GM18867 (cell line): ENCODE results near the gene ATXN1.
"Not testable (repeated sequence)": the region's sequence is repeated elsewhere in the genome, so short reads cannot be mapped to it uniquely, and the experiment has no call there.

ENCODE experiments used
- ATAC-seq: cut with Tn5 transposase; IDR thresholded peaks from one replicate; pipeline ENCODE4 v1.9.1; 2021; ENCODE audit warnings: mild to moderate bottlenecking, moderate library complexity; ENCODE audit not compliant: unreplicated experiment

ATXN1 gene

GRCh38 chr6:16760516-16761470, at the start of gene ATXN1:
TSS of gene ATXN1 (minus strand) at chr6:16761460.
- ATAC-seq, result peak; percentile 1

- ATAC-seq, result peak; percentile 73
Measured at GRCh38 chr6:16810411-16810810, 49.2 kb upstream of the ATXN1 start.

- no peak for ATAC-seq
Measured at GRCh38 chr6:16809753-16810358, 48.6 kb upstream of the ATXN1 start.

- no peak for ATAC-seq
Measured at GRCh38 chr6:16807956-16808355, 46.7 kb upstream of the ATXN1 start.

- ATAC-seq, result no peak
Measured at GRCh38 chr6:16806363-16806762, 45.1 kb upstream of the ATXN1 start.

GRCh38 chr6:16805243-16805950, 44.1 kb upstream of the ATXN1 start:
- ATAC-seq, result no peak

- ATAC-seq, result no peak
Measured at GRCh38 chr6:16804546-16805242, 43.4 kb upstream of the ATXN1 start.

GRCh38 chr6:16803294-16804200, 42.3 kb upstream of the ATXN1 start:
- no peak for ATAC-seq

GRCh38 chr6:16802071-16802470, 40.8 kb upstream of the ATXN1 start:
- ATAC-seq, result no peak

GRCh38 chr6:16800942-16801341, 39.7 kb upstream of the ATXN1 start:
- ATAC-seq, result no peak

- ATAC-seq, result no peak
Measured at GRCh38 chr6:16800341-16800740, 39.1 kb upstream of the ATXN1 start.

- no peak for ATAC-seq
Measured at GRCh38 chr6:16799279-16800193, 38.3 kb upstream of the ATXN1 start.

- no peak for ATAC-seq
Measured at GRCh38 chr6:16793828-16794412, 32.7 kb upstream of the ATXN1 start.

GRCh38 chr6:16789329-16790038, 28.2 kb upstream of the ATXN1 start:
- ATAC-seq, result no peak

GRCh38 chr6:16787128-16787682, 25.9 kb upstream of the ATXN1 start:
- no peak for ATAC-seq

- ATAC-seq, result no peak
Measured at GRCh38 chr6:16785496-16785895, 24.2 kb upstream of the ATXN1 start.

GRCh38 chr6:16784957-16785356, 23.7 kb upstream of the ATXN1 start:
- ATAC-seq, result not testable (repeated sequence)
